NCI-H774 (cell line): ENCODE results near the gene SNX8.
"Not testable (repeated sequence)": the region's sequence is repeated elsewhere in the genome, so short reads cannot be mapped to it uniquely, and the experiment has no call there.

ENCODE experiments used
- DNase-seq: peaks from one replicate; lab custom pipeline; 2025; lab: John Stamatoyannopoulos, UW

SNX8 gene, protein sequence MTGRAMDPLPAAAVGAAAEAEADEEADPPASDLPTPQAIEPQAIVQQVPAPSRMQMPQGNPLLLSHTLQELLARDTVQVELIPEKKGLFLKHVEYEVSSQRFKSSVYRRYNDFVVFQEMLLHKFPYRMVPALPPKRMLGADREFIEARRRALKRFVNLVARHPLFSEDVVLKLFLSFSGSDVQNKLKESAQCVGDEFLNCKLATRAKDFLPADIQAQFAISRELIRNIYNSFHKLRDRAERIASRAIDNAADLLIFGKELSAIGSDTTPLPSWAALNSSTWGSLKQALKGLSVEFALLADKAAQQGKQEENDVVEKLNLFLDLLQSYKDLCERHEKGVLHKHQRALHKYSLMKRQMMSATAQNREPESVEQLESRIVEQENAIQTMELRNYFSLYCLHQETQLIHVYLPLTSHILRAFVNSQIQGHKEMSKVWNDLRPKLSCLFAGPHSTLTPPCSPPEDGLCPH

DNA sequence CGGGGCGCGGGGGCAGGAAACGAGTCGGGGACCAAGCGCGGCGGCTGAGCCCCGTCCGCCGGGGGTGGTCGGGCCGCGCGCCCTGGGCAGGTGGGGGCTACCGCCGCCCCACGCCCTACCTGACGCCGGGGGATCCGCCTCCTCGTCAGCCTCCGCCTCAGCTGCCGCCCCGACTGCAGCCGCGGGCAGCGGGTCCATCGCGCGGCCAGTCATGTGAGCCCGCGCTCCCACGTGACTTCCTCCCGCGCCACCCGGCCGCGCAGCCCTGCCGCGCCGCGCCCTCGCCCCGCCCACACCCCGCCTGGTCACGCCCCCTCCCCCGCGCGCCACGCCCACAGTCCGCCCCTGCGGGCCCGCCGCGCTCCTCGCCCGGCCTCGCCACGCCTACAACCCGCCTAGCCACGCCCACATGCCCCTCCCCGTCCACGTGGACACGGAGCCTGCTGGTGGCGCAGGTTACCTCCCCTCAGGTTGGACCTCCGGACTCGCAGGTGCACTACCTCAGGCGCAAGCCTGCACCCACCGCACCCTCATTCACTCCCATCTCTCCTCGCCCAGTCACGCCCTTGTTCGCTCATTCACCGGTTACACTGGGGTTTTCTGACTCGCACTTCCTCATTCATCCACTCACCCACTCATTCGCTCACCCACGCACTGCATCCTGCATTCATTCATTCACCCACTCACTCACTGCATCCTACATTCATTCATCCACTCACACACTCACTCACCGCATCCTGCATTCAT lies at the start of gene SNX8:
TSS of gene SNX8 (minus strand) at position 233 of the 747 bp plus-strand sequence. CDS start at position 213, 20 bp downstream.
- DNase-seq, result peak; percentile 93

DNA sequence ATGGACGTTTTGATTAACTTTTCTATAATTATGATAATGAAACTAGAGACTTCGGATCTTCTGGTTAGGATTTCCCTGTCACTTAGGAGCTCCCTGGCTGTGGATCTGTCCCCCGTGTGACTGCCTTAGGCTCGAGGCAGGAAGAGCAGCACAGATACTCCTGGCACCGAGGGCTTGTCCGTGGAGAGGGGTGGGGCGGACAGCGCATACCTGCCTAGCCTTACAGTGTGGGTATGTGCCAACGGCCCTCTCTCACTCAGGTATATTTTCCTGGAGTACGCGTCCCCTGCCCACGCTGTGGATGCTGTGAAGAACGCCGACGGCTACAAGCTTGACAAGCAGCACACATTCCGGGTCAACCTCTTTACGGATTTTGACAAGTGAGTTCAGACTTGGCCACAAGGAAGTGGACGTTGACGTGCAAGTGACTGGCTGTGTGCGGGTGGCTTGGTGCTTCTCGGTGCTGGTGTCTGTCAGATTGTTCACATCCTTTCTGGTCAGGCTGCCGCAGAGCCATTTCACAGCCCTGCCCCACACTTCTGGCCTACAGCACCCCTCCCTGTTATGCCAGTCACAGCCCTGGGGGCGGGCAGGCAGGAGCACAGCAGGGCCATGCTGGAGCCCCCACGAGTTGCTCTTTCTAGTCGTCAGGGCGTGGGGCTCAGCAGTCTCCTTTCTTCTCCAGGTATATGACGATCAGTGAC lies 48.3 kb upstream of the SNX8 start:
- DNase-seq, result no peak

DNA sequence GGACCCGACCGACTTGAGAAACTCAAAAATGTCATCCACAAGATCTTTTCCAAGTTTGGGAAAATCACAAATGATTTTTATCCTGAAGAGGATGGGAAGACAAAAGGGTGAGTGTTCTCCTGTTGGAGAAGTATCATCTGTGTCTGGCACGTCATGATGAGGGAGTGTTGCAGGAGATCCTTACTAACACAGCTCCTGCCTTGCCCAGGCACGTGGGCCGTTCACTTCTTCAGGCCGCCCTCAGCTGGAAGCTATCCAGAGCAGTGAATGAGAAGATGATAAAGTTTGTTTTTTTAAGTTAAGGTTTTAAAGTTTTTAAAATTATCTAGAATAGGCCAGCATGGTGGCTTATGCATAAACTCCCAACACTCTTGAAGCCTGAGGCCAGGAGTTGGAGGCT lies 46.6 kb upstream of the SNX8 start:
- no peak for DNase-seq

DNA sequence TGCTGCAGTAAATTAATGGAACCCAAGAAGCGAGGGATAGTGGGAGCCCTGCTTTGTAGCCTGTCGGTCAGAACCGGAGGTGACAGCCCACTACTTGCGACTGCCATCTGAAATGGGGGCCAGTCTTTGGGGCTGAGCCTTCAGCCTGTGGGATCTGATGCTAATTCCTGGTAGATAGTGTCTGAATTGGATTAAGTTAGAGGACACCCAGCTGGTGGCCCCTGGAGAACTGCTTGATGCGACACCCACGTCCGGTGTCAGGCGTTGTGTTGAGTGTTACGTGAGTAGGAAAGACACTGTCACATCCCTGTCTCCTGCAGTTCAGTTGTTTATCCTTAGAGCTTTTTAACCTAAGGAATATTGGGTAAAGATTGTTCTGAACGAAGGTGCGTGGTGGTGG lies 45.4 kb upstream of the SNX8 start:
- no peak for DNase-seq

DNA sequence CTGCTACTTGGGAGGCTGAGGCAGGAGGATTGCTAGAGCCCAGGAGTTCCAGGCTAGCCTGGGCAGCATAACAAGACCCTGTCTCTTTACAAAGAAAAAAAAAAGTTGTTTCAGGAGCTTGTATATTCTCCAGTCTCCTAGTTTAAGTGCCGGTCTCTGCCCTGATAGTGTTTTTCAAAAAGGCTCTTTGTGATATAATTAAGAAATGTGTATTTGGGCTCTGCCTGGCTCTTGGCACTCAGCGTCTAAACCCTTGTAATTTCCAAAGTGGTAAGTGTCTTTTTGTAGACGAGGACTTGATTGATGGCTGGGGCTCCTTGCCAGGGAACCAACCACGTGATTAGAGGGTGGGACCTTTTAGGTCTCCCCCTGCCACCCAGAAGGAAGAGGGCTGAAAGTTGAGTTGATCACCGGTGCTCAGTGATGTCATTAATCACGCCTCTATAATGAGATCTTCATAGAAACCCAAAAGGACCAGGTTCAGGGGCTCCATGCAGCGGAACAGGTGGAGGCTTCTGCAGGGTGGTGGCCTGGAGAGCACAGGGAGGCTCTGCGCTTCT lies 44.8 kb upstream of the SNX8 start:
- no peak for DNase-seq

DNA sequence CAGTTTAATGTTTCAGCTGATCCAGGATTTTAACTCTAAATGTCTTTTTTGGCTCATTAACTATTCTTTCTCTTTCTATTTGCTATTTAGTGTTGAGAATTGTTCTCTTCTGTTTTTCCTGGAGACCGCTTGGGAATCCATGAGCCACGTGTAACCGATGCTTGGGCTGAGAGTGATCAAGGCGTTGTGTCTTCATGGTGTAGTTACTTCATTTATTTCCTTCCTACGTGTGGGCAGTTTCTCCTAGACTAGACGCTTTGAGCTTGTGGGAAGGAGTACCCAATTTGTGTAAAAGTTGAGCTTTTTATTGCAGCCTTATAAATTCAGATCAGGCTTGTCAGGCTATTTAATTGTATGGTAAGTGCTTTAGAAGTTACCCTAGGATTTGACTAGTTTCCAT lies 43.3 kb upstream of the SNX8 start:
- DNase-seq, result no peak

DNA sequence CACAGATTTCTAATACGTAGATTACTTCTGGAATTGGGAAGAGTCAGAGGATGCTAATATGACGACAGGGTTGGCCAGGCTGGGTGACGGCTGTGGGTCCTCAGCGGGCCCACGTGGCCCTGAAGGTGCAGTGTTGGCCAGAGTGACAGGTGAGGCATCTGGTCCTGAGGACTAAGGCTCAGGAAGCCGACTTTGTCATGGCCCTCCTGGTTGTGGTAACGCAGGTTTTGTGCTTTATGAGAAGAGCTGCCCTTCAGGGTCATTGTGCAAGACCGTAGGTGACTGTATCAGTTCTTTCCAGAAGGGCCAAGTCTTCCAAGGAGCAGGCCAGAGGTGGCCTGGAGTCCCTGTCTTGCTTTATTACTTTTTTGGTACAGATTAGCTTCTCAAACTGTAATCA lies 42.9 kb upstream of the SNX8 start:
- DNase-seq, result no peak

DNA sequence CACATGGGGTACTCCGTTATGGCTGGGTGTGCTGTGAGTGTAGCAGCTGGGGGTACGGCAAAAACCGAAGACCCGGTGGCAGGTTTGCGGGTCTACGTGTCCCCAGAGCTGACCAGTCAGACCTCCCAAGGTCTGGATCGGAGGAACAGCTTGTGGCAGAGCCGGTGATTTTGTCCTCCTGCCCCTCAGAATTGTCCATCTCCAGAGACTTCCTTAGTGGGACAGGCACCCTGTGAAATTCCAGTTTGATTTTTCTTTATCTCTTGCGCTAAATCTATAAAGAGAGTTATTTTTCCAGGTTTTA lies 41.4 kb upstream of the SNX8 start:
- no peak for DNase-seq

DNA sequence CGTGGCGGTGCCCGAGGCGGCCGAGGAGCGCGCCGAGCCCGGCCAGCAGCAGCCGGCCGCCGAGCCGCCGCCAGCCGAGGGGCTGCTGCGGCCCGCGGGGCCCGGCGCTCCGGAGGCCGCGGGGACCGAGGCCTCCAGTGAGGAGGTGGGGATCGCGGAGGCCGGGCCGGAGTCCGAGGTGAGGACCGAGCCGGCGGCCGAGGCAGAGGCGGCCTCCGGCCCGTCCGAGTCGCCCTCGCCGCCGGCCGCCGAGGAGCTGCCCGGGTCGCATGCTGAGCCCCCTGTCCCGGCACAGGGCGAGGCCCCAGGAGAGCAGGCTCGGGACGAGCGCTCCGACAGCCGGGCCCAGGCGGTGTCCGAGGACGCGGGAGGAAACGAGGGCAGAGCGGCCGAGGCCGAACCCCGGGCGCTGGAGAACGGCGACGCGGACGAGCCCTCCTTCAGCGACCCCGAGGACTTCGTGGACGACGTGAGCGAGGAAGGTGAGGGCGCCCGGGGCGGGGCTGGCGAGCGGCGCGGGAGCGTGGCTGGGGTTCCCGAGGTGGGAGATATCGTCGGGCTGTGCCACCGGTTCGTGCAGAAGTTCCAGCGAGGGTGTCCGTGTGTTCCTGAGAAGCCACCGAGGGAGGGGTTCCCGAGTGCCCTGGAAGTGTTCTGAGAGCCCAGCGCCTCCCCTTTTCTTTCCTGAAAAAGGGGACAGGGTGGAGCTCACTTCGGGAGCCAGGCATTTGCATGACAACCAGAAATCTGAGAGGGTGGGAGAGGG lies 40.9 kb upstream of the SNX8 start:
- DNase-seq, result no peak

DNA sequence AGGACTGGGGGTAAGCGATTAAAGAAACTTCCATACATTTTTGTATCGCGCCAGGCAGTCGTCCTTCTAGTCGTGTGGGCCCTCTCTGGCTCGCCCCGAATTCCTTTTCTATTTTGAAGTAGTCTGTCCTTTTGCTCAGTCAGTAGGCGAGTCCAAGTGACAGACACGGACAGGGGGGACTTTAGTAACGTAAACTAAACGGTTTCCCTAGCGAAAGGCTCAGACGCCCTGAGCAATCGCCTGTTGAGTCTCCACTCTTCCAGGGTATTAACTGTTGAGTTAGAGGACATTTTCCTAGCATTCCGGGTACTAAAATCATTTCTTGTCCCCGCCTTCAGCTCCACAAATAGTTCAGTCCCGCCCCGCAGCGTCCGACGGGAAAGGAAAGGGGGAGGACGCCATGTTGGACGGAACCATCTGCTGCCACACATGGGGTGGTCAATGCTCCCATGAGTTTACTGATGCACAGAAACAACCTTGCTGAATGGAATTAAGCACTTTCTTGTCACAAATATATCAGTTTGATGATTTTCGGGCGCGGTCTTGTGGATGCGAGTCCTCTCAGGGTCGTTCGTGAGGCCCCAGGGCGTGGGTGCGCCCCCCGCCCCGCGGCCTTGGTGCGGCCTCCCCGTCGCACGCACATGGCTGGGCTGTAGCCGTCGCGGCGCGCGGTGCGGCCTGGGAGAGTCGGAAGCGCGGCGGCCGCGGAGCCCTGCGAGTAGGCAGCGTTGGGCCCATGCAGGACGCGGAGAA lies 40.1 kb upstream of the SNX8 start, which contains the start of gene EIF3B:
TSS of gene EIF3B (plus strand) at position 642 of the 753 bp plus-strand sequence. CDS start at position 737, 95 bp downstream.
- peak; percentile 92 for DNase-seq

DNA sequence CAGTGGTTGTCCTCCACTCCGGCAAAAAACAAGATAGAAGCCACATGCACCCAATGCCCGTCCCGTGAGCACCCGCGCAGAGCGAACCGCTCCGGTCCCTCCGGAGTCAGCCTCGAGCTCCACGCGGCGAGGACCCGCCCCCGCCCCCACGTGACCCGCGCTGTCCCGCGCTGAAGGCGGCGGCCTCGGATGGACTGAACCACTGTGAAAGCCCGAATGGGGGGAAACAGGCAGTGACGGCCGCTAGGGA lies 39.6 kb upstream of the SNX8 start:
- DNase-seq, result peak; percentile 84

DNA sequence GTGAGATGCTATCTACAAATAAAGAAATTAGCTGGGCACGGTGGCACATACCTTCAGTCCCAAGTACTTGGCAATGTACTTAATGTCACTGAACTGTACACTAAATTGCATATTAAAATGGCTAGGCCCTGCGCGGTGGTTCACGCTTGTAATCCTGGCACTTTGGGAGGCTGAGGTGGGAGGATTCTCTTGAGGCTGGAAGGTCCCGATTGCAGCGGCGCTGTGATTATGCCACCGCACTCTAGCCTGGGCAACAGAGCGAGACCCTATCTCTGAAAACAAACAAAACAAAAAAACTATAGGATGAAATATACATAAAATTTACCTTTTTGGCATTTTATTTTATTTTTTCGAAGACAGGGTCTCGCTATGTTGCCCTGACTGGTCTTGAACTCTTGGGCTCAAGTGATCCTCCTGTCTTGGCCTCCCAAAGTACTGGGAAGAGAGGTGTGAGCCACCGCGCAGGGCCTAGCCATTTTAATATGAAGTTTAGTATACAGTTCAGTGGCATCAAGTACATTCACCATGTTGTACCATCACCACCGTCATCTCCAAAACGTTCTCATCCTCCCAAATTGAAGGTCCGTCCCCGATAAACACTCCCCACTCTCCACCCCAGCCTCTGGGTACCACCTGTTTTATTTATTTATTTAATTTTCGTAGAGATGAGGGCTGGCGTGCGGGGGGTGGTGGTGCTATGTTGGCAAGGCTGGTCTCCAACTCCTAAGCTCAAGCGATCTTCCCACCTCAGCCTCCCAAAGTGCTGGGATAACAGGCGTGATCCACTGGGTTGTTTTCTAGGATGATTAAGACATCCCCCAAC lies 39.1 kb upstream of the SNX8 start:
- no peak for DNase-seq

DNA sequence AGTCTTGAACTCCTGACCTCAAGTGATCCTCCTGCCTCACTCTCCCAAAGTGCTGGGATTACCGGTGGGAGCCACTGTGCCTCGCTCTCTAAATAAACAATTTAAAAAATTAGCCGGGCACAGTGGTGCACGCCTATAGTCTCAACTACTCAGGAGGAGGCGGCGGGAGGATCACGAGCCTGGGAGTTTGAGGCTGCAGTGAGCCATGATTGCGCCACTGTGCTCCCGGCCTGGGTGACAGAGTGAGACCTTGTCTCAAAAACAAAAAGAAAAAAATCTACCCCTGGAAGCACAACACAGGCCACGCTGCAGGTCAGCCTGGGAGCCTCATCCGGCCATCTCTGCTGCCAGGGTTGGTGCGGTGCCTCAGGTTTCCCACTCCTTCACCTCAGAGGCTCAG lies 36.6 kb upstream of the SNX8 start:
- no peak for DNase-seq

DNA sequence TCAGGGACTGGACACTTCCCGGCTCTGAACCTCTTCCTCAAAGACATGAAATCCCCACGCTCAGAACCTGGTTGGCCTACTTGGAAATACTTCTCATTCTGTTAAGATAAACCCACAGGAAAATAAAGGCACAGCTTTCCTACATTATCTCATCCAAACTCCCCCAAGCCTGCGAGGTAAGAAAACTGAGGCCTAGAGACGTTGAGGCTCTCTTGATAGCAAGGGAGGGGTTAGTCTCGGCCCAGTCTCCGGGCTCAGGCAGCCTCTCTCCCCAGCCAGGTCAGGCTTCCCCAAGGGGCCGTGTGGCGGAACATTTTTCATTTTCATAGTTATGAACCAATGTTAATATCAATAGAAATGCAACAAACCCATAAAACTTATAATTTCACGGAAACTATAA lies 35.8 kb upstream of the SNX8 start:
- no peak for DNase-seq

DNA sequence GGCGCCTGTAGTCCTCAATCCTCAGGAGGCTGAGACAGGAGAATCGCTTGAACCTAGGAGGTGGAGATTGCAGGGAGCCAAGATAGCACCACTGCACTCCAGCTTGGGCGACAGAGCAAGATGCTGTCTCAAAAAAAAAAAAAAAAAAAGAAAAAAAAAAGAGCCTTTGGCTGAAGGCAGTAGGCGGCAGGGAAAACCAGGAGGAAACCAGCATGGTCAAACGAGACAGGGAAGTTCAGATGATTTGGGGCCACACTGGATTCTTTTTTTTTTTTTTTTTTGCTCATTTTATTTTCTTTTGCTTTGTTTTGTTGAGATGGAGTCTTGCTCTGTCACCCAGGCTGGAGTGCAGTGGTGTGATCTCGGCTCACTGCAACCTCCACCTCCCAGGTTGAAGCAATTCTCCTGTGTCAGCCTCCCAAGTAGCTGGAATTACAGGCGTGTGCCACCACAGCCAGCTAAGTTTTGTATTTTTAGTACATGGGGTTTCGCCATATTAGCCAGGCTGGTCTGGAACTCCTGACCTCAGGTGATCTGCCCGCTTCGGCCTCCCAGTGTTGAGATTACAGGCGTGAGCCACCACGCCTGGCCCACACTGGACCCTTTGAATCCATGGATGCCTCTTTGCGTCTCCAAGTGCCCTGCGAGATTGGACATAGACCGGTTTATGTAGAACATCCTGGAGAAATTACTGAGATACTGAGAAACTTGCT lies 33.3 kb upstream of the SNX8 start:
- DNase-seq, result not testable (repeated sequence)

DNA sequence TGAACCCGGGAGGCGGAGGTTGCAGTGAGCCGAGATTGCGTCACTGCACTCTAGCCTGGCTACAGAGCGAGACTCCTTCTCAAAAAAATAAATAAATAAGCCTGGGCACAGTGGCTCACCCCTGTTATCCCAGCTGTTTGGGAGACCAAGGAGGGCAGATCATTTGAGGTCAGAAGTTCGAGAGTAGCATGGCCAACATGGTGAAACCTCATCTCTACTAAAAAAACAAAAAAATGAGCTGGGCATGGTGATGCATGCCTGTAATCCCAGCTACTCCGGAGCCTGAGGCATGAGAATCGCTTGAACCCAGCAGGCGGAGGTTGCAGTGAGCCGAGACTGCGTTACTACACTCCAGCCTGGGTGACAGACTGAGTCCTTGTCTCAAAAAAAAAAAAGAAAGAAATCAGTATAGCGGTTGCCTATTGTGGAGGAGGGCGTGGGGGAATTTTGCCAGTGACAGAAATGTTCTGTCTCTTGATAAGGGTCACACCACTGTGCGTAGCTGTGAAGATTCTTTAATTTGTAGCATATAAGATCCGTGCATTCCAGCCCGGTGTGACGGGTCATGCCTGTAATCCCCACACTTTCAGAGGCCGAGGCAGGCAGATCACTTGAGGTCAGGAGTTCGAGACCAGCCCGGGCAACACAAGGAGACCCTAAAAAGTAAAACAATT lies 22.5 kb upstream of the SNX8 start:
- DNase-seq, result no peak

DNA sequence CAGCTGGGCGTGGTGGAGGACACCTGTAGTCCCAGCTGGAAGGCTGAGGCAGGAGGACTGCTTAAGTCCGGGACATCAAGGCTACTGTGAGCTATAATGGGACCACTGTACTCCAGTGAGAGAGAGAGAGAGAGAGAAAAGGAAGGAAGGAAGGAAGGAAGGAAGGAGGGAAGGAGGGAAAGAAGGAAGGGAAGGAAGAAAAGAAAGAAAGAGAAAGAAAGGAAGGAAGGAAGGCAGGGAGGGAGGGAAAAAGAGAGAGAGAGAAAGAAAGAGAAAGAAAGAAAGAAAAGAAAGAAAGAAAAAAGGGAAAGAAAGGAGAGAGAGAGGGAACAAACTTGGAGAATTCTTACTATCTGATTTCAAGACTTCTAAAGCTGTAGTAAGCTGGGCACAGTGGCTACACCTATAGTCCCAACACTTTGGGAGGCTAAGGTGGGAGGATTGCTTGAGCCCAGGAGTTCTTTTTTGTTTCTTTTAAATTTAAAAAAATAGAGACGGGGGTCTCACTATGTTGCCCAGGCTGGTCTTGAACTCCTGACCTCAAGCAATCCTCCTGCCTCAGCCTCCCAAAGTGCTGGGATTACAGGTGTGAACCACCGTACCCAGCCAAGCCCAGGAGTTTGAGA lies 18.5 kb upstream of the SNX8 start:
- DNase-seq, result not testable (repeated sequence)

DNA sequence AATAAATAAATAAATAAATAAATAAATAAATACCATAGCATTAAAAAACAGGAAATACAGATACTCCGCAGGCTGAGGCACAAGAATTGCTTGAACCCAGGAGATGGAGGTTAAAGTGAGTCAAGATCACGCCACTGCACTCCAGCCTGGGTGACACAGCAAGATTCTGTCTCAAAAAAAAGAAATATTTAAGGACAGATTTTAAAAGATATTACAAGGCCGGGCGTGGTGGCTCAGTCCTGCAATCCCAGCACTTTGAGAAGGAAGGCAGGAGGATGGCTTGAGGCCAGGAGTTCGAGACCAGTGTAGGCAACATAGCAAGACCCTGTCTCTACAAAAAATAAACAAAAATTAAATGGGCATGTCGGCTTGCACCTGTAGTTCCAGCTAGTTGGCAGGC lies 17.5 kb upstream of the SNX8 start:
- no peak for DNase-seq

DNA sequence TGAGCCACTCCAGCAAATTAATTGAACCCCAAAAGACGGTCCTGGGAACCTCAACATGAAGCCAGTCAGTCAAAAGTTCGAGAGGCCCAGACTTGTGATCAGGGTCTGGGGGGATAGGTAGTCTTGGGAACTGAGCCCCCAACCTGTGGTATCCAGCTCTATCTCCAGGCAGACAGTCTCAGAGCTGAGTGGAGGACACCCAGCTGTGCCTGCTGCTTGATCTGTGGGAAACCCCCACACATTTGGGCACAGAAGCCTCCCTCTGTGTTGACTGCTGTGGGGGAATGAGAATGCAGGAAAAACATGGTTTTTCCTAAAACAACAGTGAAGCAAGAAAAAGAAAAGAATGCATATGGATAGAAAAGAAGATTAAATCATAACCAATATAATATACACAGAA lies 16.3 kb upstream of the SNX8 start:
- no peak for DNase-seq
